HG03565 (cell line): ENCODE measurements around the gene CNGA1.
A peak's percentile ranks its signal among the peaks of the same experiment; 100 is the strongest.
"Not testable (repeated sequence)": the region's sequence is repeated elsewhere in the genome, so short reads cannot be mapped to it uniquely, and the experiment has no call there.

ENCODE experiments used
- ATAC-seq: cut with Tn5 transposase; IDR thresholded peaks from one replicate; pipeline ENCODE4 v1.9.1; 2021; ENCODE audit warnings: mild to moderate bottlenecking, moderate library complexity; ENCODE audit not compliant: unreplicated experiment

Gene CNGA1

DNA sequence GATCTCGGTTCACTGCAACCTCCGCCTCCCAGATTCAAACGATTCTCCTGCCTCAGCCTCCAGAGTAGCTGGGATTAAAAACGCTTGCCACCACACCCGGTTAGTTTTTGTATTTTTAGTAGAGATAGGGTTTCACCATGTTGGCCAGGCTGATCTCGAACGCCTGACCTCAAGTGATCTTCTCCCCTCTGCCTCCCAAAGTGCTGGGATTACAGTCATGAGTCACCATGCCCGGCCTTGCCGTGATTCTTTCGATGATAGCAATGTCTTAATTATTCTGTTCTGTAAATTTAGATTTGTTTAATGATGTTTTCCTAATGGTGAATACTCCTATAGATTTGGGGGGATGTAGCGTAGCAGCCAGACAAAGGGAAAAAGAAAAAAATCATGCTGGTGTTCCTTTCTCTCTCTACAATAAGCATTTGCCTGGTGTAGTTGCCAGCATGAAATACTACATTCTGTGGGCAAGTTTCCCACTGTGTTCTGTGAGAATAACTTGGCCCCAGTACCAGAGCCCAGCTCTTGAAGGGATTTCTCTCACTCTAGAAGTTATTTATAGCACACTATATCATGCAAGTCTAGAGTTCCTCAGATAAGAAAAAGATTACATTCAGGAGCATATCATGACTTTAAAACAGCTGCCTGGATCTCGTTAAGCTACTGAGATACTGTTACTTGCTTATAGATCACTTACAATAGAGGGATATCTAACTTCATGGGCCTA lies 15.5 kb upstream of the CNGA1 start:
- no peak for ATAC-seq

DNA sequence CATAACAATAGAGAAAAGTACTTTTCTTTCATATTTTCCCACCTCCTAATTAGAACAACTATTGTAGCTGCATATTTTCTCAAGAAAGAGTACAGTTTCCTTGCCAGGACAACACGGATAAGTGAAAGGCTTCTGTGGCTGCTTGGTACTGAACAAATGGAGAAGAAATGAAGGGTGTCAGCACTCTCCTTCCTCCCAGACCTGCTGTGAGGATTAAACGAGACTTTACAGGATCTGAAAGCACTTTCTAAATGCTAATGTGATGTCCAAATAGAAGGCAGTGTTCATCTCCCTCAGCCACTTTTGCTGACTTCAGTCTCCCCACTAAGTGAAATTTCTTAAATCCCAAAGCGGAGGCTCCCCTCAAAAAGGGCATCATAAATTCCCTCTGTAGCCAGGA lies 14.0 kb upstream of the CNGA1 start:
- no peak for ATAC-seq

DNA sequence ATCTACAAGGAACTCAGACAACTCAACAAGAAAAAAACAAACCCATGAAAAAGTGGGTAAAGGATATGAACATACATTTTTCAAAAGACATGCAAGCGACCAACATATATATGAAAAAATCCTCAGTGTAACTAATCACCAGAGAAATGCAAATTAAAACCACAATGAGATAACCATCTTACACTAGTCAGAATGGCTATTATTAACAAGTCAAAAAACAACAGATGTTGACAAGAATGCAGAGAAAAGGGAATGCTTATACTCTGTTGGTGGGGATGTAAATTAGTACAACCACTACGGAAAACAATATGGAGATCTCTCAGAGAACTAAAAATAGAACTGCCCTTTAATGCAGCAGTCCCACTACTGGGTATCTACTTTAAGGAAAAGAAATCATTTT lies 12.2 kb upstream of the CNGA1 start:
- peak; percentile 52 for ATAC-seq

DNA sequence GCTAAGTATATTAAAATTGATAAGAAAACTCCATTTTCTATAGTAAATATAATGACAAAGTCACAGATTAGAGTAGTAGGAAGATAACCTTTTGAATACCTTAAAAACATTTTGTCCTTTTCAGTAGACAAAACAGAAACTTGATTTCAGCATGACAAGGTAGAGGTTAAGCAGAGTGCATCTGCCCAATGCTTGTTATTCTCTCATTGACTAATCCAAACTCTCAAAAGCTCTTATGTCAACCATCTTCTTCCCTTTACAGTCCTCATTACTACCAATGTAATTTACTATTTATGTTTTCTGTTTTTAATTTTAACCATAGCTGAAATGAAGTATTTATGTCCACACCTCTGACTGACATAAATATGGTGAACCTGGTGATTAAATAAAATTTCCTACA lies 11.2 kb upstream of the CNGA1 start:
- ATAC-seq: peak; percentile 75

DNA sequence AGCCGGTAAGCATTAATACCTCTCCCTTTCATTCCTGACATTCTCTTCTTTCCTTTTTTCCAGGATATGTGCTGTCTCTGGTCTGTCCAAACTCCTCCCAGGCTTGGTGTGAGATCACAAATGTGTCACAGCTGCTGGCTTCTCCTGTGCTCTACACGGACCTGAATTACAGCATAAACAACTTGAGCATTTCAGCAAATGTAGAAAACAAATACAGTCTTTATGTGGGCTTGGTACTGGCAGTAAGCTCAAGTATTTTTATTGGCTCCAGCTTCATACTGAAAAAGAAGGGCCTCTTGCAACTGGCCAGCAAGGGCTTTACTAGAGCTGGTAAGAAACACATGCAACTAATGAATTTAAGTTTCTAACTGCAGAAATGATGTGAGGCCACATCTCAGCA lies 8.5 kb upstream of the CNGA1 start:
- ATAC-seq: no peak

DNA sequence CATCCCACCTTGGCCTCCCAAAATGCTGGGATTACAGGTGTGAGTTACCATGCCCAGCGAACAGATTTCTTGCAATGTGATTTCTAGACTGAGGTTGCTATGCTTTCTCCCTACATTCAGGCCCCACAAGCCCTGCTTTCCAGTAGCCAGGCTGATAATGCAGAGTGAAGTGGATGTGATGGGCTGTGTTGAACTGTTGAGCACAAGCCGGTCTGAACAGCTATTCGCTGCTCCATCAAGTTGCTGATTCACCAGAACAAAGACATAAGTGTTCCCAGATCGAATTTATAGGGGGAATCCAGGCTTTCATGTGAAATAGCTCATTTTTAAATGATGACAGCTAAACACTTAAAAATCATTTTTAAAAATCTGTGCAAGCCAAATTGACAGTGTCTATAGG lies 8.0 kb upstream of the CNGA1 start:
- no peak for ATAC-seq

DNA sequence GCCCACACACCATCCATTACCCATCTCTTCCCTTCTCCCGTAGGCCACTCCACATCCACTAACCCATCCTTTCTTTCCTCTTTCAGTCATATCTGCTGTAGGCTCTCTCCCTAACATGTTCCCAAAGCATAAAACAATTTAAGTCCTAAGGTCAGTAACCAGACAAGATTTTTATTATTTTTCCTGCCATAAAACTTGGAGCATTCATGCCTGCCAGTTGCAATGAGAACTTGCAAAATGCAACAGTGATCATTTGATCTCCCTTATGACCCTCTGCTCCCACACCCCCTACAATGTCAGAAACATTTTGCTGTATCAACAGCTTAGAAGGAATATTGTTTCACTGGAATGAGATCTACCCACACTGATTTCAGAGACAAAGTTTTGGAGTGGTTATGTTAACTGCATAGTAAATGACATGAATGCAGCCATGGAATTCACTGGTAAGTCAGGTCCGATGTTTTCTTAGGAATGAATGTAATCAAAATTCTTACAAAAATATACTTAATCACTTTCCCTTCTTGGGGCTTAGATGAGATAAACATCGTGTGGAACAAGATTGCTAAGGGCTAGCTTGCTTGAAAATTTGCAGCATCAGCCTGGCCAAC lies 5.8 kb upstream of the CNGA1 start:
- ATAC-seq: no peak

DNA sequence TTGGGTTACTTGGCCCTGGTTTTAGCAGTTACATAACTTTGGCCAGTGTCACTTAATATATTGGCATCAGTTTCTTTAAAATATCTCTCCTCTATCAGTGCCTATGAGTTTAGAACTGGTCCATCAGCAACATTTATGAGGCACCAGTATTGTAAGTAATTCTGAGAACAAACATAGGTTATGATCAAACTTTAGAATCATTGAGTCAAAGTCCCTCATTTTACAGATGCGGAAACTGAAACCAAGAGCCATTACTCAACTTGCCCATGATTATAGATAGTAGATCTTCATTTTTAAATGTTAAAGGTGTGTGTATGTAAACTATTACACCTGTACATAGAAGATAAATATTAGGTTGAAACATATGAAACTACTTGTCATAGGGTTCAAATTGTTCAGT lies 4.6 kb upstream of the CNGA1 start:
- no peak for ATAC-seq

DNA sequence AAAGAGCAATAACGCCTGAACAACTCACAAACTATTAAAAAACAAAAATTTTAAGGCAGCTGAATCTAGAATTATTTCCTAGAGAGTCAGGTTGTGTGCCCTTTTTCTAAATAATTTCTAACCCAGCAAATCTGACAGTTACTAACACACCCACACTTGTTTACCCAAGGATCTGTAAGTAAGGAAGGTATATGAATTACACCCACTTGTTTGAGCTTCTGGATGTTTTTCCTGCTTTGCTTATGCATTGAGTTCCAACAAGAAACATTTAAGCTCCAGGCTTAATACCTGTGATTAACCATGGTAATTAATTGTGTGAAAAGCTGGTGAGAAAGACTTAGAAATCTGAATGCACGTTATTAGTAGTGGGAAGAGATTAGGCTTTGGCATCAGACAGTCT lies 1.6 kb upstream of the CNGA1 start:
- no peak for ATAC-seq

DNA sequence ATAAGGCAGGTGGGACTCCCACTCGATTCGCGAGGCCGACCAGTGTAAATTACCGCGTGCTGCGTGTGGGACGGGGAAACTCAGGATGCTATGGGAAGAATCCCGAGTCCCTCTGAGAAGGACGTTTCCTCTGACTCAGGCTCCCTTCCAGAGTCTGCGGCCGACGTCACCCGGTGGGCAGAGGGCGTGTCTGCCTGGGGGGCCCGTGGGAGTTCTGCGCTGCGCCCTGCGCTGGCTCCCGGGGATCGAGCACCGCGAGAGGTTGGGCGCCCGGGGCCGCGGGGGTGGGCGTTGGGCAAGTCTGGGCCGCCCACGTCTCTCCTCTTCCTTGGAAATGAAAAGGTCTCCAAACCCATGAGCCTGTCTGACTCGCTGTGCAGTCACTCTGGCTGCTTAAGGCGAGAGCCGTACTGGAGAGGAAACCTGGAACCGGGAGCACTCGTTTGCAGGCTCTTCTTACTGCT lies 659 bp upstream of the CNGA1 start:
- no peak for ATAC-seq

DNA sequence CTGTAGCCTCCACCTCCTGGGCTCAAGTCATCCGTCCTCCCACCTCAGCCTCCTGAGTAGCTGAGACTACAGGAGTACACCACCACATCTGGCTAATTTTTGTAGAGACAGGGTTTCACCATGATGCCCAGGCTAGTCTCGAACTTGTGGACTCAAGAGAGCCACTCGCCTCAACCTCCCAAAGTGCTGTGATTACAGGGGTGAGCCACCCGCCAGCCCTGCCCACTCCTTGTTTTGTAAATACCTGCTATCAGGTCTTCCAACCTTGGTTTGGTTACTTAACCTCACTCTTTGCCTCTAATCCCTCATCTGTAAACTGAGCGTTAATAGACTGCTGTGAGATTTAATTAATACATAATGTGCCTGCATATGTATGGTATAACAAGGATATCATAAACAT lies 803 bp downstream of the CNGA1 start:
- ATAC-seq: no peak

DNA sequence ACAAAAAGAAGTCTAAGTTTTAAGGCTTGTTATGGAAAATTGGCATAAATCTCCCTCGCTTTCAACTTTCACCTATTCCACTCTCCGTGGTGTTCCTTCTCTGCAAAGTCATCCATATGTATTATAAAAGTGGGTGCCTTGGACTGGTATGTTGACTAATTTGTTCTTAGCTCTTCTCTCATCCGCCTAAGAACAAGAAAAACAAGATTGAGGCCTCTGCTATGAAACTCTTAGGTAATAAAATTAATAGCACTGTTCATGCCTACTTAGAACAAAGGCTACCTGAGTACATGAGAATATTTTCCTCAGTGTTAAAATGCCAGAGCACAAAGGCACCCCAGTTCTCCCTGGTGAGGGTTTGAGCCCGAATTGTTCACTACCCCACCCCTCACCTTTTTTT lies 1.3 kb downstream of the CNGA1 start:
- no peak for ATAC-seq

DNA sequence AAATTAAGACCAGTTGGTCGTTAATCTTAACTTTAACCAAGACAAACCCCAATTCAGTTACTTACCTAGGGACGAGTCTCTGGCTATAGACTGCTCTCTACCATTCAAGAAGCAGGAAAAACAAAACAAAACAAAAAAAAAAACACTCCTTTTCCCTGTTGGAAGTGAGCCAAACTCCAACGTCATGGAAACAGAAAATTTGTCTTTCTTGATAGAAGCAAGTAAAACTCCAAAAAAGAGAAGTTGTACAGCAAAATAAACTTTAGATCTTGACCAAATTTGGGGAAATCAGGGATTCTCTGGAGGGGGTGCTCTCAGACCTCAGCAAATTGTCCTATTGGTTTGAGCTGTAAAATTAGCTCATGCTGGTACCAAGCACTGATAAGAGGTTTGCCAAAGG lies 3.7 kb downstream of the CNGA1 start:
- no peak for ATAC-seq

DNA sequence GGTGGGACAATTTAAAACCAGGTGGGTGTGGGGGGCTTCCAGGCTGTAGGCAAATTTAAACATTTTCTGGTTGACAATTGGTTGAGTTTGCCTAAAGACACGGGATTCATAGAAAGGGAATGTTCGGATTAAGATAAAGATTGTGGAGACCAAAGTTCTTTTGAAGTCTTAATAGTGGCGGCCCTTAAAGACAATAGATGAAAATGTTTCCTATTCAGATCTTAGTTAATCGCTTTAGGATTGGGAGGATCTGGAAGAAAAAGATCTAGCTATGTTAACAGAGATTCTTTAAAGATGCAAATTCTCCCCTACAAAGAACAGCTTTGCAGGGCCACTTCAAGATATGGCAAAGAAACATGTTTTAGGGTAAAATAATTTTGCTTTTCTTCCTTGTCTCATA lies 4.8 kb downstream of the CNGA1 start:
- ATAC-seq: no peak

DNA sequence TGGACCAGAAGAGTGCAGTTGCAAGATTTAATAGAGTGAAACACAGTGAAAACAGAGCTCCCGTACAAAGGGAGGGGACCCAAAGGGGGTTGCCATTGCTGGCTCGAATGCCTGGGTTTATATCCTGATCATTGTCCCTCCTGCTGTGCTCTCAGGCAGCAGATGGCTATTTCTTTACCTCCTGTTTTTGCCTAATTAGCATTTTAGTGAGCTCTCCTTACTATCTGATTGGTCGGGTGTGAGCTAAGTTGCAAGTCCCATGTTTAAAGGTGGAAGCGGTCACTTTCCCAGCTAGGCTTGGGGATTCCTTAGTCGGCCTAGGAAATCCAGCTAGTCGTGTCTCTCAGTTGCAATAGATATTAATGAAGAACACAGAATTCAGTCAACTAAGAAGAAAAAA lies 5.6 kb downstream of the CNGA1 start:
- ATAC-seq: not testable (repeated sequence)

DNA sequence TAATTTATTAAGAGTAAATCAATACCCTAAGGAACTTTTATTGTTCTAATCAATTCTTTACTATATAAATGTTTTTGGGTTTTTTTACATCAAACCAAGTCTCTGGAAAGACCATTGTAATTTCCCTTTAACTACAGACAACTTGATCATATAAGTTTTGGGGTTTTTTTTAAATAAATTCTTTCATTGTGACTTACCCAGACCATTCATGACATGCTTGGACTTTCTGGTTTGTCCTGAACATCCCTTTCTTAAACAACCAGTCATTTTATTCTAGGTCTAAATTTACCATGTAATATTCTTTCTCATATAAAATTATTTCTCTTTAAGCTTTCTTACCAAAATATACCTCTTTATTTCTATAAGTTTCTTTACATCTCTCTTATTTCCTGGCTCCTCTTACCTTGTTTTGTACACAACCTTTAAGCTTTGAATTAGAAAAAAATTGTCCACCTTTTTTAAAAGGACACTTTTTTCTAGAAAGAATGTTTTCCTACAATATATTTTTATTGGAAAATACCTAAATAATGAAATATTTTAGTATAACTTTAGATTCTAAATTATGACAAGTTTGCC lies 8.4 kb downstream of the CNGA1 start:
- no peak for ATAC-seq

DNA sequence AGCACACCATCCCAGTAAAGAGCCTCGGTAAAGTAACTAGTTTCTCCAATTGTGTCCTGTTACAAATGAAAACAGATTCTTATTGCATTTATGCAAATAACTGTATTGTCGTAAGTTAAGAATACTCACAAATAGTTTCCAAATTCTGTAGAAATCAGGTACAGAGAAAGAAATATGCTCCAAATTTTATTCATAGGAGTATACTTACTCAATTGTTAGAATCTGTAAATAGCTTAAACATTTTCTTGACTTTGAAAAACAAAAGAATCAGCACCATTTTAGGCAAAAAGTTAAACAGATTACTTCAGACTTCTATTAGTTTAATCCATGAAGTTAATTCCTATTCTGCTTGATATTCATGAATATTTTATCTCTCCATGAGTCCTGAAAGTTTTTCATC lies 10.7 kb downstream of the CNGA1 start:
- ATAC-seq: no peak

DNA sequence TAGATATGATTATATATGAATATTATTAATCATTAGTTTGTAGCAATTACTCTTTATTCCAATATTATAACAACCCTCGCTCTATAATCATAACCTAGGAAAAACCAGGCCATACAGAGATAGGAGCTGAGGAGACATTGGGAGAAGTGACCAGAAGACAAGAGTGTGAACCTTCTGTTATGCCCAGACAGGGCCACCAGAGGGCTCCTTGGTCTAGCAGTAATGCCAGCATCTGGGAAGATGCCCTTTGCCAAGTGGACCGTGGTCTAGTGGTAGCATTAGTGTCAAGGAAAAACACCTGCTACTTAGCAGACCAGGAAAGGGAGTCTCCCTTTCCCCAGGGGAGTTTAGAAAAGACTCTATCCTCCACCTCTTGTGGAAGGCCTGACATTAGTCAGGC lies 12.9 kb downstream of the CNGA1 start:
- not testable (repeated sequence) for ATAC-seq

DNA sequence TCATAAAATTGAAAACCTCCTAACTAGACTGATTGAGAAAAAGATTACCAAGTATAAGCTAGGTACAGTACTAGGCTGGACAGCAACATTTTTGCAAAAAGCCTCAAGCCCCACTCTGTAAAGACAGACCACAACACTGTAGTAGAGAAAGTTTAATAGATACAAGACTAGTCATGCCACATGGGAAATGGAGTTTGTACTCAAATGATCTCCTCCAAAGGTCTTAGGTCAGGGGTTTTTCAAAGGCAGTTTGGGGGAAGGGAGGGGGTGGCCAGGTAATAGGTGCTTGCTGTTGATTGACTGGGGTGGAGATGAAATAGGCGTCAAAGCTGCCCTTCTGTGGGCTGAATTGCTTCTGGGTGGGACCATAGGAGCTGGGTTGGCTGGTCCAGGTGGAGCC lies 14.2 kb downstream of the CNGA1 start:
- ATAC-seq: no peak

DNA sequence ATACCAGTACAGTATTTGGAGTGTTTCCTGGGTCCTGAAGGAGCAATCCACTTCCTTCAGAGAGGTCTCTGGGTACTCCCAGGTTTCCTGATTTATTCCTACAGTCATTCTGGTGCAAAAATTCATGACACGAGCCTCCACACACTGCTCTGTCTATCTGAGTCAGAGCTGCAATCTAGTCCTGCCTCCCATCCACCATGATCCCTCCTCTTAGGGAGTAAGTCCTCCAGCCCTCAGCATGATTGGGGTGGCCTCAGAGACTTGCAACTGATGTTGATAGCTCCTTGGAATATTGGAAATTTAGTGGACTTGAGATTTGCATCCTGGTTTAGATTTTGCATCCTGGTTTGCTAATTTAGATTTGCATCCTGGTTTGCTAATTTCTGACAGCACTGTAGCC lies 20.5 kb downstream of the CNGA1 start:
- no peak for ATAC-seq

DNA sequence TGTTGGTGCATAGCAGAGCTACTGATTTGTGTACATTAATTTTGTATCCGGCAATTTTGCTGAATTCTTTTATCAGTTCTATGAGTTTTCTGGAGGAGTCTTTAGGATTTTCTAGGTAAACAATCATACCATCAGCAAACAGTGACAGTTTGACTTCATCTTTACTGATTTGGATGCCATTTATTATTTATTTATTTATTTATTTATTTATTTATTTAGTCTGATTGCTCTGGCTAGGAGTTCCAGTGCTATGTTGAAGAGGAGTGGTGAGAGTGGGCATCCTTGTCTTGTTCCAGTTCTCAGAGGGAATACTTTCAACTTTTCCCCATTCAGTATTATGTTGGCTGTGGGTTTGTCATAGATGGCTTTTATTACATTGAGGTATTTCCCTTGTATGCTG lies 24.0 kb downstream of the CNGA1 start:
- ATAC-seq: not testable (repeated sequence)

DNA sequence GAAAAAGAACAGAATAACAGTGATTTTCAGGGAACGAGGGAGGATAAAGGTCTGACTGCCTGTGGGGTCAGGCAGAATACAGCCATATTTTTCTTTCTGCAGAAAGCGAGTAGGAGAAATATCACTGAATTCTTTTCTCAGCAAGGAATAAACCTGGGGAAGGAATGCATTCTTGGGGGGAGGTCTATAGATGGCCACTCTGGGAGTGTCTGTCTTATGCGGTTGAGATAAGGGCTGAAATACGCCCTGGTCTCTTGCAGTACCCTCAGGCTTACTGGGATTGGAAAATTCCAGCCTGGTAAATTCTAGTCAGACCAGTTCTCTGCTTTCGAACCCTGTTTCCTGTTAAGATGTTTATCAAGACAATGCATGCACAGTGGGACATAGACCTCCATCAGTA lies 26.3 kb downstream of the CNGA1 start:
- ATAC-seq: no peak

DNA sequence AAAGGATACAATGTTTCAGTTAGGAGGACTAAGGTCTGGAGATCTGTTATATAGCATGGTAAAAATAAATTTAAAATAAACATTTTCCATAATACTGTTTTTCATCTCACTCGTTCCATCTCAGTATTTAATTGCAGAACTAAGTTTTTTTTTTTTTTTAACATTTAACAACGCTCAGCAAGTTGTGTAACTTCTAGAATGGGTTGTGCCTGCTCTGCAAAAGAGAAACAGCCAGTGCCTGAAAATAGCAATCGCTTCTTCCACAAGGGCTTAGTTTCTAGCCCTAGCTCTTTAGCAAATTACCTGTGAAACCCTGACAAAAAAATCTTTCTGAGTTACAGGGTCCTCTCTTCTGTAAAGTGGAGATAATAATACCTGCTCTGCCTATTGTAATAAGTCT lies 41.9 kb downstream of the CNGA1 start:
- ATAC-seq: no peak
